ENCODE measurements around the gene HSPG2.

HSPG2 gene

DNA sequence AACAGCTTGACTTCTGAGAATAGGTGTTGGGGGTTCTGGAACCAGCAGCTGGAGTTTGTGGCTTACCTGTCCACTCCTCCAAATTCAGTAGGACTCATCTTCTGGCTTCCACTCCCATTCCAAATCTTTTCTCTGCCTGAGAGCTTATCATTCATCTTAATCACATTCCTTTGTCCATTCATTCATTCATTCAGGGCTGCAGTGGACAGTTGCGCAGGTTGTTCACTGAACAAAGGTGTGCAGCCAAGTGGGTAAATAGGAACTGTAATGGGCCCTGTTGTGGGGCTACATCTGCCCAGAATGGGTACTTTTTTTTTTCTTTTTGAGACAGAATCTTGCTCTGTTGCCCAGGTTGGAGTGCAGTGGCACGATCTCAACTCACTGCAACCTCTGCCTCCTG is 3.4 kb upstream of the HSPG2 start:
- peaks cover 31% of the 10 kb centered on the region for H3K4me1 ChIP-seq (ENCODE audit: insufficient read depth, poor library complexity, severe bottlenecking)
- no peaks in the 10 kb centered on the region for H3K27me3 ChIP-seq (ENCODE audit: insufficient read depth, poor library complexity, severe bottlenecking)
- no peak overlapping the region for H3K4me3 ChIP-seq (ENCODE audit: severe bottlenecking)
- H3K27ac ChIP-seq (ENCODE audit: poor library complexity, severe bottlenecking), result no peak overlapping the region
- no peak for ATAC-seq (ENCODE audit: low read depth)
- DNase-seq (ENCODE audit: low spot score), result no peak
- no peaks in the 10 kb centered on the region for H3K36me3 ChIP-seq (ENCODE audit: low read depth)
- no peaks in the 10 kb centered on the region for H3K9me3 ChIP-seq (ENCODE audit: severe bottlenecking)
- TF ChIP-seq, protein P1, sequence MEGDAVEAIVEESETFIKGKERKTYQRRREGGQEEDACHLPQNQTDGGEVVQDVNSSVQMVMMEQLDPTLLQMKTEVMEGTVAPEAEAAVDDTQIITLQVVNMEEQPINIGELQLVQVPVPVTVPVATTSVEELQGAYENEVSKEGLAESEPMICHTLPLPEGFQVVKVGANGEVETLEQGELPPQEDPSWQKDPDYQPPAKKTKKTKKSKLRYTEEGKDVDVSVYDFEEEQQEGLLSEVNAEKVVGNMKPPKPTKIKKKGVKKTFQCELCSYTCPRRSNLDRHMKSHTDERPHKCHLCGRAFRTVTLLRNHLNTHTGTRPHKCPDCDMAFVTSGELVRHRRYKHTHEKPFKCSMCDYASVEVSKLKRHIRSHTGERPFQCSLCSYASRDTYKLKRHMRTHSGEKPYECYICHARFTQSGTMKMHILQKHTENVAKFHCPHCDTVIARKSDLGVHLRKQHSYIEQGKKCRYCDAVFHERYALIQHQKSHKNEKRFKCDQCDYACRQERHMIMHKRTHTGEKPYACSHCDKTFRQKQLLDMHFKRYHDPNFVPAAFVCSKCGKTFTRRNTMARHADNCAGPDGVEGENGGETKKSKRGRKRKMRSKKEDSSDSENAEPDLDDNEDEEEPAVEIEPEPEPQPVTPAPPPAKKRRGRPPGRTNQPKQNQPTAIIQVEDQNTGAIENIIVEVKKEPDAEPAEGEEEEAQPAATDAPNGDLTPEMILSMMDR (IDR thresholded peaks at IDR 0.05; ENCODE audit: poor library complexity, severe bottlenecking), result no peak

- no peaks in the 10 kb centered on the region for H3K36me3 ChIP-seq (ENCODE audit: low read depth)
- DNase-seq (ENCODE audit: low spot score), result no peak
- peaks cover 35% of the 10 kb centered on the region for H3K4me1 ChIP-seq (ENCODE audit: insufficient read depth, poor library complexity, severe bottlenecking)
- H3K27me3 ChIP-seq (ENCODE audit: insufficient read depth, poor library complexity, severe bottlenecking), result no peaks in the 10 kb centered on the region
- no peak overlapping the region for H3K4me3 ChIP-seq (ENCODE audit: severe bottlenecking)
- H3K9me3 ChIP-seq (ENCODE audit: severe bottlenecking), result no peaks in the 10 kb centered on the region
- peak; percentile 41 for ATAC-seq (ENCODE audit: low read depth)
- TF ChIP-seq, protein P1 (IDR thresholded peaks at IDR 0.05; ENCODE audit: poor library complexity, severe bottlenecking), result peak; percentile 38
- H3K27ac ChIP-seq (ENCODE audit: poor library complexity, severe bottlenecking), result peak overlapping the region; percentile 26
These were observed 2.7 kb upstream of the HSPG2 start for GRCh38 chr1:21939650-21940374.

DNA sequence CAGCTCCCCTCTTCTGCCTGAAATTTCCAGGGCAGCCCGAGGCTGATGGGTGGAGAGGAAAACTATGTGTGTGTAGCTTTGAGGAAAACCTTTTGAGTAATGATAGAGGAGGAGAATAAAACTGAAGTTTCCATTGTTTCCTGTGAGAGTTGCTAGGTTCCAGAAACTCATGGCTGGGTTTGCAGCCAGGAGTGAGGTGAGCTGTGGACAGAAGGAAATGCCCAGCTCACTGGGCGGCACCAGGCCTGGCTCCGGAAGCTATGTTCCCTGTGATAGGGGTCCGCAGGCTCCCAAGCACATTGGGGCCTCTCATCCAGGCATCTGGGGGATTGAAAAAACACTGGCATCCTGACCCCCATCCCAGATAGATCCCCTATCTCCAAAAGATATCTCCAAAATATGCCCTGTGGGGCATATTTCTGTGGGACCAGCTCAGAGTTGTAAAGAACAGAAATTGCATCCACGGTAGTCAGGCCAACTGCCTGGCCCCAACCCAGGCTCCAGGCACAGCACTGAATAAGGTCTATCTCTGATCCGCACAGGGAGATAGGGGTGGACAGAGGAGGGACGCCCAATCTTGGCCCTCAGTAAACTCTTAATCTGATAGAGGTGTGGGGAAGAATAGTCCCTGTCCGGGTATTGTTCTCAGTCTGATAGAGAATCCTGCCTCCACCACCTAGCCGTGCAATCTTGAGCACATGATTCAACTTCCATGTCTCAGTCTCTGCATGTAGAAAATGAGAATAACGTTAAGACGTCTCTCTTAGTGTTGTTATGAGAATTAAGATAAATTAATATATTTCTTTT is 1.8 kb upstream of the HSPG2 start:
- H3K36me3 ChIP-seq (ENCODE audit: low read depth), result no peaks in the 10 kb centered on the region
- H3K4me1 ChIP-seq (ENCODE audit: insufficient read depth, poor library complexity, severe bottlenecking), result peaks cover 35% of the 10 kb centered on the region
- no peak for ATAC-seq (ENCODE audit: low read depth)
- H3K27me3 ChIP-seq (ENCODE audit: insufficient read depth, poor library complexity, severe bottlenecking), result no peaks in the 10 kb centered on the region
- no peaks in the 10 kb centered on the region for H3K9me3 ChIP-seq (ENCODE audit: severe bottlenecking)
- TF ChIP-seq, protein P1 (IDR thresholded peaks at IDR 0.05; ENCODE audit: poor library complexity, severe bottlenecking), result no peak
- H3K4me3 ChIP-seq (ENCODE audit: severe bottlenecking), result no peak overlapping the region
- peak overlapping the region; percentile 26 for H3K27ac ChIP-seq (ENCODE audit: poor library complexity, severe bottlenecking)
- no peak for DNase-seq (ENCODE audit: low spot score)

GRCh38 chr1:21937372-21938121 is 437 bp upstream of the HSPG2 start:
- peak; percentile 4; the same call in 2 of the 3 replicates for ATAC-seq (ENCODE audit: low read depth)
- no peak for DNase-seq (ENCODE audit: low spot score)
- H3K9me3 ChIP-seq (ENCODE audit: severe bottlenecking), result no peaks in the 10 kb centered on the region
- no peaks in the 10 kb centered on the region for H3K36me3 ChIP-seq (ENCODE audit: low read depth)
- H3K4me3 ChIP-seq (ENCODE audit: severe bottlenecking), result peak overlapping the region; percentile 68
- TF ChIP-seq, protein P1 (IDR thresholded peaks at IDR 0.05; ENCODE audit: poor library complexity, severe bottlenecking), result no peak
- H3K27ac ChIP-seq (ENCODE audit: poor library complexity, severe bottlenecking), result peak overlapping the region; percentile 85
- H3K4me1 ChIP-seq (ENCODE audit: insufficient read depth, poor library complexity, severe bottlenecking), result peaks cover 31% of the 10 kb centered on the region
- H3K27me3 ChIP-seq (ENCODE audit: insufficient read depth, poor library complexity, severe bottlenecking), result no peaks in the 10 kb centered on the region
